Ovary (tissue), 3 donors: ENCODE results near the gene TMEM145.

Source experiments
- CTCF ChIP-seq, 3 donors: fragments of 450-650 bp in 2 of 3; fragments of 200-600 bp in 1 of 3; IDR thresholded peaks; one replicate each; pipeline versions ENCODE4 v1.5.1 to v1.8.0; 2016 to 2022; ENCODE audit warnings: antibody characterized with exemption in 3 of 3, mild to moderate bottlenecking in 1 of 3
- EP300 ChIP-seq: sonication (generic); formaldehyde crosslinking; IDR thresholded peaks from one replicate; pipeline ENCODE4 v1.6.1; 2017; ENCODE audit warnings: antibody characterized with exemption
- POLR2A ChIP-seq: fragments of 450-650 bp; IDR thresholded peaks from one replicate; pipeline ENCODE4 v1.6.1; 2017; ENCODE audit warnings: antibody characterized with exemption, mild to moderate bottlenecking, moderate library complexity
- donor health status: DM: no; HTN: no; CAD: no.

- TF ChIP-seq CTCF (IDR thresholded peaks at IDR 0.05) (no peak), POLR2A (no peak), EP300 (no peak)
Observed at GRCh38 chr19:42345191-42345812, 32.2 kb downstream of the TMEM145 start.
